Neuronal stem cell (in vitro differentiated cells): ENCODE measurements around the gene UQCRC1. TPM values are rescaled to one million over a fixed set of nuclear protein-coding genes. Genes with fewer than 3 reads are reported as not detected.

Experiments used
- small RNA-seq: library from polyadenylated mRNA; stranded (forward); fragments of <200 nt; extraction: miRNeasy Mini kit (QIAGEN cat#:217004); gene quantifications from one replicate; pipeline ENCODE3, GENCODE V24; 2013; ENCODE audit not compliant: insufficient read depth

Gene UQCRC1

Small RNAs within 50 kb of the gene (small RNA-seq; reads per million reads assigned to genes)
- gene MIR6823, result not detected
